Measurements from ENCODE around the gene EFCAB8.

EFCAB8 gene

GRCh38 chr20:32858701-32859372, at the start of gene EFCAB8:
Gene EFCAB8 (plus strand): TSS chr20:32858923. CDS start chr20:32863793, 4,870 bp downstream.
- H3K36me3 ChIP-seq (ENCODE audit: control insufficient read depth, insufficient read depth, low read length) = no peaks in the 10 kb centered on the region
- no peaks in the 10 kb centered on the region for H3K27me3 ChIP-seq (ENCODE audit: control insufficient read depth, insufficient read depth, low read length)
- H3K4me1 ChIP-seq (ENCODE audit: control insufficient read depth, insufficient read depth, low read length) = peaks cover 12% of the 10 kb centered on the region
- no peaks in the 10 kb centered on the region for H3K9me3 ChIP-seq (ENCODE audit: control insufficient read depth, insufficient read depth, low read length)
- no peak within 1 kb of the TSS for H3K9ac ChIP-seq (ENCODE audit: low read depth, low read length)
- H3K4me3 ChIP-seq (ENCODE audit: low read depth, low read length) = peak within 1 kb of the TSS; percentile 10

GRCh38 chr20:32809907-32810306, 48.8 kb upstream of the EFCAB8 start:
- H3K9ac ChIP-seq (ENCODE audit: low read depth, low read length) = no peak overlapping the region
- H3K4me1 ChIP-seq (ENCODE audit: control insufficient read depth, insufficient read depth, low read length) = peaks cover 17% of the 10 kb centered on the region
- no peaks in the 10 kb centered on the region for H3K27me3 ChIP-seq (ENCODE audit: control insufficient read depth, insufficient read depth, low read length)
- H3K36me3 ChIP-seq (ENCODE audit: control insufficient read depth, insufficient read depth, low read length) = peaks cover 49% of the 10 kb centered on the region
- no peaks in the 10 kb centered on the region for H3K9me3 ChIP-seq (ENCODE audit: control insufficient read depth, insufficient read depth, low read length)
- H3K4me3 ChIP-seq (ENCODE audit: low read depth, low read length) = no peak overlapping the region

- Histone ChIP-seq H3K36me3 (ENCODE audit: control insufficient read depth, insufficient read depth, low read length) (peaks cover 39% of the 10 kb centered on the region), H3K4me3 (ENCODE audit: low read depth, low read length) (no peak overlapping the region), H3K9ac (ENCODE audit: low read depth, low read length) (no peak overlapping the region), H3K9me3 (ENCODE audit: control insufficient read depth, insufficient read depth, low read length) (no peaks in the 10 kb centered on the region), H3K4me1 (ENCODE audit: control insufficient read depth, insufficient read depth, low read length) (peaks cover 10% of the 10 kb centered on the region), H3K27me3 (ENCODE audit: control insufficient read depth, insufficient read depth, low read length) (no peaks in the 10 kb centered on the region)
Observed at GRCh38 chr20:32810941-32811340, 47.8 kb upstream of the EFCAB8 start.

- peaks cover 7% of the 10 kb centered on the region for H3K4me1 ChIP-seq (ENCODE audit: control insufficient read depth, insufficient read depth, low read length)
- H3K36me3 ChIP-seq (ENCODE audit: control insufficient read depth, insufficient read depth, low read length) = peaks cover 30% of the 10 kb centered on the region
- H3K9me3 ChIP-seq (ENCODE audit: control insufficient read depth, insufficient read depth, low read length) = no peaks in the 10 kb centered on the region
- no peaks in the 10 kb centered on the region for H3K27me3 ChIP-seq (ENCODE audit: control insufficient read depth, insufficient read depth, low read length)
- no peak overlapping the region for H3K9ac ChIP-seq (ENCODE audit: low read depth, low read length)
- no peak overlapping the region for H3K4me3 ChIP-seq (ENCODE audit: low read depth, low read length)
Observed at GRCh38 chr20:32811886-32812285, 46.8 kb upstream of the EFCAB8 start.

GRCh38 chr20:32819992-32820697, 38.6 kb upstream of the EFCAB8 start:
- no peaks in the 10 kb centered on the region for H3K36me3 ChIP-seq (ENCODE audit: control insufficient read depth, insufficient read depth, low read length)
- H3K9ac ChIP-seq (ENCODE audit: low read depth, low read length) = peak overlapping the region; percentile 67
- peaks cover 5% of the 10 kb centered on the region for H3K4me1 ChIP-seq (ENCODE audit: control insufficient read depth, insufficient read depth, low read length)
- H3K9me3 ChIP-seq (ENCODE audit: control insufficient read depth, insufficient read depth, low read length) = no peaks in the 10 kb centered on the region
- peak overlapping the region; percentile 99 for H3K4me3 ChIP-seq (ENCODE audit: low read depth, low read length)
- no peaks in the 10 kb centered on the region for H3K27me3 ChIP-seq (ENCODE audit: control insufficient read depth, insufficient read depth, low read length)

- no peaks in the 10 kb centered on the region for H3K36me3 ChIP-seq (ENCODE audit: control insufficient read depth, insufficient read depth, low read length)
- peaks cover 5% of the 10 kb centered on the region for H3K4me1 ChIP-seq (ENCODE audit: control insufficient read depth, insufficient read depth, low read length)
- peak overlapping the region; percentile 67 for H3K9ac ChIP-seq (ENCODE audit: low read depth, low read length)
- H3K9me3 ChIP-seq (ENCODE audit: control insufficient read depth, insufficient read depth, low read length) = no peaks in the 10 kb centered on the region
- peak overlapping the region; percentile 99 for H3K4me3 ChIP-seq (ENCODE audit: low read depth, low read length)
- H3K27me3 ChIP-seq (ENCODE audit: control insufficient read depth, insufficient read depth, low read length) = no peaks in the 10 kb centered on the region
Observed at GRCh38 chr20:32820698-32821377, 37.9 kb upstream of the EFCAB8 start.

GRCh38 chr20:32822225-32822624, 36.5 kb upstream of the EFCAB8 start:
- H3K4me3 ChIP-seq (ENCODE audit: low read depth, low read length) = no peak overlapping the region
- peaks cover 5% of the 10 kb centered on the region for H3K4me1 ChIP-seq (ENCODE audit: control insufficient read depth, insufficient read depth, low read length)
- peaks cover 4% of the 10 kb centered on the region for H3K36me3 ChIP-seq (ENCODE audit: control insufficient read depth, insufficient read depth, low read length)
- no peak overlapping the region for H3K9ac ChIP-seq (ENCODE audit: low read depth, low read length)
- no peaks in the 10 kb centered on the region for H3K27me3 ChIP-seq (ENCODE audit: control insufficient read depth, insufficient read depth, low read length)
- H3K9me3 ChIP-seq (ENCODE audit: control insufficient read depth, insufficient read depth, low read length) = no peaks in the 10 kb centered on the region

GRCh38 chr20:32823078-32823477, 35.6 kb upstream of the EFCAB8 start:
- Histone ChIP-seq H3K4me1 (ENCODE audit: control insufficient read depth, insufficient read depth, low read length) (peaks cover 5% of the 10 kb centered on the region), H3K27me3 (ENCODE audit: control insufficient read depth, insufficient read depth, low read length) (no peaks in the 10 kb centered on the region), H3K9ac (ENCODE audit: low read depth, low read length) (no peak overlapping the region), H3K9me3 (ENCODE audit: control insufficient read depth, insufficient read depth, low read length) (no peaks in the 10 kb centered on the region), H3K4me3 (ENCODE audit: low read depth, low read length) (no peak overlapping the region), H3K36me3 (ENCODE audit: control insufficient read depth, insufficient read depth, low read length) (peaks cover 7% of the 10 kb centered on the region)

- Histone ChIP-seq H3K4me3 (ENCODE audit: low read depth, low read length) (no peak overlapping the region), H3K36me3 (ENCODE audit: control insufficient read depth, insufficient read depth, low read length) (peaks cover 7% of the 10 kb centered on the region), H3K9ac (ENCODE audit: low read depth, low read length) (peak overlapping the region; percentile 32), H3K27me3 (ENCODE audit: control insufficient read depth, insufficient read depth, low read length) (no peaks in the 10 kb centered on the region), H3K9me3 (ENCODE audit: control insufficient read depth, insufficient read depth, low read length) (no peaks in the 10 kb centered on the region), H3K4me1 (ENCODE audit: control insufficient read depth, insufficient read depth, low read length) (peaks cover 5% of the 10 kb centered on the region)
Observed at GRCh38 chr20:32823737-32824588, 34.8 kb upstream of the EFCAB8 start.

- no peak overlapping the region for H3K9ac ChIP-seq (ENCODE audit: low read depth, low read length)
- H3K36me3 ChIP-seq (ENCODE audit: control insufficient read depth, insufficient read depth, low read length) = peaks cover 10% of the 10 kb centered on the region
- peaks cover 2% of the 10 kb centered on the region for H3K4me1 ChIP-seq (ENCODE audit: control insufficient read depth, insufficient read depth, low read length)
- H3K9me3 ChIP-seq (ENCODE audit: control insufficient read depth, insufficient read depth, low read length) = no peaks in the 10 kb centered on the region
- no peak overlapping the region for H3K4me3 ChIP-seq (ENCODE audit: low read depth, low read length)
- no peaks in the 10 kb centered on the region for H3K27me3 ChIP-seq (ENCODE audit: control insufficient read depth, insufficient read depth, low read length)
Observed at GRCh38 chr20:32828029-32828680, 30.6 kb upstream of the EFCAB8 start.

Data from iPS-15b (cell line).